ENCODE results near the gene UNG.
"Not testable (repeated sequence)": the region's sequence is repeated elsewhere in the genome, so short reads cannot be mapped to it uniquely, and the experiment has no call there.

Gene UNG

GRCh38 chr12:109139791-109140190 lies 42.4 kb downstream of the UNG start:
- no peak for DNase-seq (ENCODE audit: low read depth)
- no peak overlapping the region for H3K4me3 ChIP-seq (replicated peaks; ENCODE audit: low read depth, low read length)
- TF ChIP-seq, protein P1, sequence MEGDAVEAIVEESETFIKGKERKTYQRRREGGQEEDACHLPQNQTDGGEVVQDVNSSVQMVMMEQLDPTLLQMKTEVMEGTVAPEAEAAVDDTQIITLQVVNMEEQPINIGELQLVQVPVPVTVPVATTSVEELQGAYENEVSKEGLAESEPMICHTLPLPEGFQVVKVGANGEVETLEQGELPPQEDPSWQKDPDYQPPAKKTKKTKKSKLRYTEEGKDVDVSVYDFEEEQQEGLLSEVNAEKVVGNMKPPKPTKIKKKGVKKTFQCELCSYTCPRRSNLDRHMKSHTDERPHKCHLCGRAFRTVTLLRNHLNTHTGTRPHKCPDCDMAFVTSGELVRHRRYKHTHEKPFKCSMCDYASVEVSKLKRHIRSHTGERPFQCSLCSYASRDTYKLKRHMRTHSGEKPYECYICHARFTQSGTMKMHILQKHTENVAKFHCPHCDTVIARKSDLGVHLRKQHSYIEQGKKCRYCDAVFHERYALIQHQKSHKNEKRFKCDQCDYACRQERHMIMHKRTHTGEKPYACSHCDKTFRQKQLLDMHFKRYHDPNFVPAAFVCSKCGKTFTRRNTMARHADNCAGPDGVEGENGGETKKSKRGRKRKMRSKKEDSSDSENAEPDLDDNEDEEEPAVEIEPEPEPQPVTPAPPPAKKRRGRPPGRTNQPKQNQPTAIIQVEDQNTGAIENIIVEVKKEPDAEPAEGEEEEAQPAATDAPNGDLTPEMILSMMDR (IDR thresholded peaks at IDR 0.05; ENCODE audit: low read length, missing control alignments) = no peak

DNA sequence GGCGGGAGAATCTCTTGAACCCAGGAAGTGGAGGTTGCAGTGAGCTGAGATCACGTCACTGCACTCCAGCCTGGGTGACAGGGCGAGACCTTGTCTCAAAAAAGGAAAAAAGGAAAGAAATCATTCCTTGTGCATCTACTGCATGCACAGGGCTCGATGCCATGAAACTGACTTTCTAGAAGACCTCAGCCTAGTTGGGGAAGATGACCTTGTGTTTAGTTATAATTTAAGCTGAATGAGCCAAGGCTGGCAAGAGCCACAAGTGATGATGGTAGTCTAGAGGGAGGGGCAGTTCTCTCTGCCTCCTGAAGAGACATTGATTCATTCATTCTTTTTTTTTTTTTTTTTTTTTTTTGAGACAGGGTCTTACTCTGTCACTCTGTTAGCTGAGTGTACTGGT lies 43.2 kb downstream of the UNG start:
- DNase-seq (ENCODE audit: low read depth) = no peak
- no peak overlapping the region for H3K4me3 ChIP-seq (replicated peaks; ENCODE audit: low read depth, low read length)
- TF ChIP-seq, protein P1 (IDR thresholded peaks at IDR 0.05; ENCODE audit: low read length, missing control alignments) = no peak

DNA sequence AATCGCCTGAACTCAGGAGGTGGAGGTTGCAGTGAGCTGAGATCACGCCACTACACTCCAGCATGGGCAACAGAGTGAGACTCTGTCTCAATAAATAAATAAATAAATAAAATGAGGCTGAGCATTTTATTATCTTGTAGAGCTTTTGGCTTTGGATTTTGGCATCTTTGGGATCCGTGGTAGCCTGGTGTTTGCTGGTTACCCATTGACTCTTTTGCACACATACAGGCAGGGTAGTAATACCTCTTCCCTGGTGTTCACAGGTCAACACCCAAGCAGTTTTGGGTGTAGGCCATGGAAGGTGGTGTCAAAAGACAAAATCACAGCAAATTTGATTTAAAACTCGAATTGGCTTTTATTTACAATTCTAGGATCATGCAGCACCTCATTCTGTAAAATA lies 46.8 kb downstream of the UNG start:
- H3K4me3 ChIP-seq (replicated peaks; ENCODE audit: low read depth, low read length) = no peak overlapping the region
- TF ChIP-seq, protein P1 (IDR thresholded peaks at IDR 0.05; ENCODE audit: low read length, missing control alignments) = no peak
- no peak for DNase-seq (ENCODE audit: low read depth)

DNA sequence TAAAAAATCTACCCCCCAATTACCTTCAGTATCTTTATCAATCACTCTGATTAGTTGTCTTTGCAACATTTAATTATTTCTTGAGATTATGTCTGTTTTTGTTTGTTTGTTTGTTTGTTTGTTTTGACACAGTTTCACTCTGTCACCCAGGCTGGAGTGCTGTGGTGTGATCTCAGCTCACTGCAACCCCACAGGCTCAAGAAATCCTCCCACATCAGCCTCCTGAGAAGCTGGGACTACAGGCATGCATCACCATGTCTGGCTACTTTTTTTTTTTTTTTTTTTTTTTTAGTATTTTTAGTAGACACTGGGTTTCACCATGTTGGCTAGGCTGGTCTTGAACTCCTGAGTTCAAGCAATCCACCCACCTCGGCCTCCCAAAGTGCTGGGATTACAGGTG lies 49.7 kb downstream of the UNG start:
- not testable (repeated sequence) for H3K4me3 ChIP-seq (replicated peaks; ENCODE audit: low read depth, low read length); DNase-seq (ENCODE audit: low read depth)

DNA sequence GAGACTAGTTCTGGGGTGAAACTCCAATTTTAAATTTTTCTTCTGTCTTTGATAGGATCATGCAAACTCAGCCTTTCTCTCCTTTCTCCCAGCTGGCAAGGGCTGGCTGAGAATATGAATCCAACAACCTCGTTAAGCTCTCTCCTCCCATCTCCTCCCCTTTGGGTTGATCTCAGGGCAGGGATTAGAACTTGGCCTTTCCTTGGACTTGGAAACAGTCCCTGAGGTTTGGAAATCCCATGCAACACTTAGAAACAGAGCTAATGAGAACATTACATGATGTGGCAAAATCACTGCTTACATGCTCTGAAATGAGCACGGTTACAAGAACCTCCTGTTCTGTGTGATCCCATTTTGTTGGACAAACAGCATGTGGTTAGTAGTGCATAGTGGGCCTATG lies 50.6 kb downstream of the UNG start:
- peak; percentile 37 for DNase-seq (ENCODE audit: low read depth)
- no peak overlapping the region for H3K4me3 ChIP-seq (replicated peaks; ENCODE audit: low read depth, low read length)
- TF ChIP-seq, protein P1 (IDR thresholded peaks at IDR 0.05; ENCODE audit: low read length, missing control alignments) = no peak

GRCh38 chr12:109150124-109150640 lies 52.8 kb downstream of the UNG start:
- TF ChIP-seq, protein P1 (IDR thresholded peaks at IDR 0.05; ENCODE audit: low read length, missing control alignments) = no peak
- no peak overlapping the region for H3K4me3 ChIP-seq (replicated peaks; ENCODE audit: low read depth, low read length)
- DNase-seq (ENCODE audit: low read depth) = no peak

GRCh38 chr12:109151457-109151856 lies 54.1 kb downstream of the UNG start:
- DNase-seq (ENCODE audit: low read depth) = no peak
- TF ChIP-seq, protein P1 (IDR thresholded peaks at IDR 0.05; ENCODE audit: low read length, missing control alignments) = no peak
- no peak overlapping the region for H3K4me3 ChIP-seq (replicated peaks; ENCODE audit: low read depth, low read length)

Data from fibroblast of pulmonary artery (primary cell).